GM12892 (cell line): Measurements from ENCODE around the gene NME8.

Experiments
- POLR2A ChIP-seq: IDR thresholded peaks from 2 replicates; pipeline ENCODE4 v1.6.1; 2011; ENCODE audit warnings: low read depth, low read length, control low read depth
- POLR2AphosphoS5 ChIP-seq: IDR thresholded peaks from 2 replicates; pipeline ENCODE4 v1.6.1; 2011; ENCODE audit warnings: low read depth, low read length, control low read depth

- TF ChIP-seq POLR2AphosphoS5 (no peak), POLR2A (no peak)
These were observed 77.2 kb downstream of the NME8 start for GRCh38 chr7:37925620-37926019.
